ENCODE measurements around the gene CLIP1. TPM values are rescaled to one million over a fixed set of nuclear protein-coding genes. Genes with fewer than 3 reads are reported as not detected.
A peak's percentile ranks its signal among the peaks of the same experiment; 100 is the strongest.
"Not testable (repeated sequence)": the region's sequence is repeated elsewhere in the genome, so short reads cannot be mapped to it uniquely, and the experiment has no call there.

CLIP1 gene
- polyA plus RNA-seq, 12 donors, result 17.6 to 51.9 (median 24.4) TPM; not detected in 1

- not testable (repeated sequence) for DNase-seq
Observed at GRCh38 chr12:122358403-122358802, 64.1 kb downstream of the CLIP1 start.

DNA sequence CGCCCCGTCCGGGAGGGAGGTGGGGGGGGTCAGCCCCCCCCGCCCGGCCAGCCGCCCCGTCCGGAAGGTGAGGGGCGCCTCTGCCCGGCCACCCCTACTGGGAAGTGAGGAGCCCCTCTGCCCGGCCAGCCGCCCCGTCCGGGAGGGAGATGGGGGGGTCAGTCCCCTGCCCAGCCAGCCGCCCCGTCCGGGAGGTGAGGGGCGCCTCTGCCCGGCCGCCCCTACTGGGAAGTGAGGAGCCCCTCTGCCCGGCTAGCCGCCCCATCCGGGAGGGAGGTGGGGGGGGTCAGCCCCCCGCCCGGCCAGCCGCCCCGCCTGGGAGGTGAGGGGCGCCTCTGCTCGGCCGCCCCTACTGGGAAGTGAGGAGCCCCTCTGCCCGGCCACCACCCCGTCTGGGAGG lies 64.9 kb downstream of the CLIP1 start:
- not testable (repeated sequence) for DNase-seq

- not testable (repeated sequence) for DNase-seq
Observed at GRCh38 chr12:122356991-122357390, 65.5 kb downstream of the CLIP1 start.

GRCh38 chr12:122356192-122356635 lies 66.3 kb downstream of the CLIP1 start:
- peak; percentile 46 for DNase-seq

GRCh38 chr12:122355706-122356105 lies 66.8 kb downstream of the CLIP1 start:
- no peak for DNase-seq

GRCh38 chr12:122354958-122355641 lies 67.4 kb downstream of the CLIP1 start:
- DNase-seq, result no peak

- no peak for DNase-seq
Observed at GRCh38 chr12:122352394-122352793, 70.1 kb downstream of the CLIP1 start.

GRCh38 chr12:122350141-122350848 lies 72.2 kb downstream of the CLIP1 start:
- peak; percentile 37 for DNase-seq

DNA sequence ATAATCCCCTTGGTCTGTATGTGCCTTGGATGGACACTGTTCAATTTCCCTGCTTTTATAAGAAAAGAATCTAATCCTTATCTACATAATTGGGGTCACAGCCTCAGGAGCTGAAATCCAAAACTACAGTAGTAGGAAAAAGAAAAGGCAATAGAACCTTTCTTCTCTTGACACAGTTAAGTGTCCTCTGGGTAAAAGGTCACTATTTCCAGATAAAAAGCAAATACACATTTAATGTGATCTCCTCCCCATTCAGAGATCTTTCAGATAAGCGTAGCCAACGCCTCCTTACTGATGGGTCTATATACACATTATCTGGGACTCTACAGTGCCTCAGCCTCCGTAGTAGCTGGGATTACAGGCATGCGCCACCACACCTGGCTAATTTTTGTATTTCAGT lies 73.4 kb downstream of the CLIP1 start:
- no peak for DNase-seq

GRCh38 chr12:122348505-122348904 lies 74.0 kb downstream of the CLIP1 start:
- no peak for DNase-seq

DNA sequence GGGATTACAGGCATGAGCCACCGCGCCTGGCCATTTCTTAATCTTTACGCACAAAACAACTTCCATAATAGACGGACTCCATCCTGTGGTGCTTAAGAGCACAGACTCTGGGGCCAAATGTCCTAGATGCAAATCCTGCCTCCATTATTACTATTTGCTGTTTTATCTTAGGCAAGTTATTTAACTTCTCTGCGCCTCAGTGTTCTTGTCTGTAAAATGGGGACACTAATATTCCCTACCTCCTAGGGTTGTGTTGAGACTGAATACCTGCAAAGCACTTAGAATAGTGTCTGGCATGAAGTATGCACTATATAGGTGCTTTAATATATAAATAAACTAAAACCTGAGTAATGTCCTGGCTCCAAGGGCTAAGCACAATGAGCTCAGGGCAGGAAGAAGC lies 76.4 kb downstream of the CLIP1 start:
- no peak for DNase-seq

DNA sequence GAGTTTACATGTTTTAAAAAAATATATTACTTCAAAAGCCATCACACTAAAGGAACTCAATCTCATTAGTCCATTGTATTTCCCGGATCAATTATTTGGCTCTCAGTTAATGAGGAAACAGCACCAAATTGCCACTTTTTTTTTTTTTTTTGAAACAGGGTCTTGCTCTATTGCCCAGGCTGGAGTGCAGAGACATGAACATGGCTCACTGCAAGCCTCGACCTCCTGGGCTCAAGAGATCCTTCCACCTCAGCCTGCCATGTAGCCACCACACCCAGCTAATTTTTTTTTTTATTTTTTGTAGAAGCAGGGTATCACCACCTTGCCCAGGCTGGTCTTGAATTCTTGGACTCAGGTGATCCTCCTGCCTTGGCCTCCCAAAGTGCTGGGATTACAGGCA lies 77.4 kb downstream of the CLIP1 start:
- DNase-seq, result no peak

GRCh38 chr12:122336015-122336946 lies 86.2 kb downstream of the CLIP1 start:
- no peak for DNase-seq

GRCh38 chr12:122333142-122334087 lies 89.1 kb downstream of the CLIP1 start:
- no peak for DNase-seq

GRCh38 chr12:122327494-122328385 lies 94.7 kb downstream of the CLIP1 start:
- DNase-seq, result no peak

GRCh38 chr12:122327014-122327413 lies 95.5 kb downstream of the CLIP1 start:
- DNase-seq, result no peak

- no peak for DNase-seq
Observed at GRCh38 chr12:122326586-122326985, 95.9 kb downstream of the CLIP1 start.

DNA sequence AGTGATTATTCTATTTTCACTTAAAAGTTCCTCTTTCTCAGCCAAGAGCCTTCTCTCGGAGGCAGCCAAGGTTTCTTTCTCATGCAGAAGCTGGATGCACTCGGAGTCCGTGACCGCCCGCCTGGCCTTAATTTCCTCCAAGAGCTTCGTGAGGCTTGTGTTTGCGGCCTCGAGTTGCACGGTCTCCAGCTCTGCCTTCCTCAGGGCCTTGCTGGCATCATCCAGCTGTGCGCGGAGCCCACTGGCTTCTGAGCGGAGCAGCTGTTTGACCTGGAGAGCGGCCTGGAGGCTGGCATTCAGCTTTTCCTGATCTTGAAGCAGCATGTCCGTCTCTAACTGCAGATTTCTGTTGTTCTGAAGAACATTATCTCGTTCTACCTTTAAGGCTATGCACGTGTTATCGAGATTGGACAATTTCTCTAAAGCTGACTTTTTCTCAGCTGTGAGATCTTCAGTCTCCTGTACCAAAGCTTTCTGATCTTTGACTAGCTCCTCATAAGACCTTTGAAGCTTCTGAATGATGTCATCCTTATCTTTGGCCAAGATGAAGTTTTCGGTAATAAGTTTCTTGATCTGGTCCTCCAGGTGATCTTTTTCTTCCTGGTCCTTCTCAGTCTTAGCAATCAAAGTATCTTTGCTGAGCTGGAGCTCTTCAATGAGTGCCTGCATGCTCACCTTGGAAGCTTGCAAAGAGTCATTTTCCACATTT lies 99.0 kb downstream of the CLIP1 start:
- no peak for DNase-seq

DNA sequence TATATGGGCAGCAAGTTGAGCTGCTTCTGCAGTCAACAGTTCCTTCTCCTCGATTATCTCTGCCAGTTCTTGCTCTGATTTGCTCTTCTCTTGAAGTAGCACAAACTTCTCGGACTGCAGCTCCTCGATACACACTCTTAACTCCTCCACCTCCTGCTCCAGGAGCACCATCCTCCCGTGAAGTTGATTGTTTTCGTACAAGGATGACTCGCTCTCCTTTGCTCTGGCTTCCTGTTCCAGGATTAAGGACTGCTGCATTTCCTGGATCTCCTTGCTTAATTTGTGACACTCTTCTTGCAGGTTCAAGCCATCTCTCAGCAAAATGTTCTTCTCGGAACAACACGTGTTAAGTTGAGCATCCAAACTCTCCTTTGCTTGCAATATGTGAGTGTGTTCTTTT lies 100.0 kb downstream of the CLIP1 start:
- no peak for DNase-seq

Data from muscle of arm (tissue), 12 donors.